WTC11 (cell line): ENCODE data around the gene PREB. TPM values are rescaled to one million over a fixed set of nuclear protein-coding genes. Genes with fewer than 3 reads are reported as not detected.
A peak's percentile ranks its signal among the peaks of the same experiment; 100 is the strongest.

Source experiments
- ATAC-seq: fragments of 200-7000 bp; cut with Tn5 transposase; 2 replicates; pipeline ENCODE4 v1.10.0; 2021; ENCODE audit warnings: mild to moderate bottlenecking, moderate library complexity
- CTCF ChIA-PET: fragments of 300-600 bp; sonication (Branson Sonifier 250); formaldehyde crosslinking; loops from one replicate; lab custom pipeline; 2021; ENCODE audit warnings: antibody characterized with exemption; lab: Charles Lee
- POLR2A ChIA-PET: fragments of 350-600 bp; sonication (Branson Sonifier 250); formaldehyde crosslinking; loops from one replicate; lab custom pipeline; 2021; ENCODE audit warnings: antibody characterized with exemption; lab: Charles Lee
- DNase-seq: peaks from one replicate; pipeline ENCODE4 v3.0.0; 2021; ENCODE audit warnings: low spot score
- H3K27ac Mint-ChIP-seq: 2 replicates; pipeline ENCODE4 v1.8.0; 2021; ENCODE audit warnings: mixed read lengths
- H3K27me3 Mint-ChIP-seq: 2 replicates; pipeline ENCODE4 v1.8.0; 2021; ENCODE audit warnings: low read depth, mild to moderate bottlenecking, moderate library complexity, mixed read lengths
- H3K36me3 Mint-ChIP-seq: 2 replicates; pipeline ENCODE4 v1.8.0; 2021; ENCODE audit warnings: mixed read lengths
- H3K4me1 Mint-ChIP-seq: 2 replicates; pipeline ENCODE4 v1.8.0; 2022; ENCODE audit warnings: mixed read lengths
- H3K4me3 Mint-ChIP-seq: 2 replicates; pipeline ENCODE4 v1.8.0; 2021; ENCODE audit warnings: mild to moderate bottlenecking, moderate library complexity, mixed read lengths
- H3K9me3 Mint-ChIP-seq: 2 replicates; pipeline ENCODE4 v1.8.0; 2021; ENCODE audit warnings: mixed read lengths
- ELF4 ChIP-seq: sonication (generic); formaldehyde crosslinking; IDR thresholded peaks from 2 replicates; pipeline ENCODE4 v1.8.1; 2022; ENCODE audit warnings: low read depth, mild to moderate bottlenecking, moderate library complexity, missing genetic modification reagents
- ESRRA ChIP-seq: sonication (generic); formaldehyde crosslinking; IDR thresholded peaks from 2 replicates; pipeline ENCODE4 v1.8.1; 2022; ENCODE audit warnings: mild to moderate bottlenecking, missing genetic modification reagents, borderline replicate concordance
- FOXJ3 ChIP-seq: sonication (generic); formaldehyde crosslinking; IDR thresholded peaks from 2 replicates; pipeline ENCODE4 v1.9.0; 2021; ENCODE audit warnings: missing genetic modification reagents, mild to moderate bottlenecking, borderline replicate concordance
- FOXP1 ChIP-seq: sonication (generic); formaldehyde crosslinking; IDR thresholded peaks from 2 replicates; pipeline ENCODE4 v1.8.0; 2022; ENCODE audit warnings: missing genetic modification reagents, mild to moderate bottlenecking, moderate library complexity, borderline replicate concordance
- GABPB1 ChIP-seq: sonication (generic); formaldehyde crosslinking; IDR thresholded peaks from 2 replicates; pipeline ENCODE4 v1.8.1; 2023; ENCODE audit warnings: mild to moderate bottlenecking, missing genetic modification reagents
- NFATC4 ChIP-seq: fragments of 250-450 bp; sonication (Bioruptor Pico); IDR thresholded peaks from 2 replicates; pipeline ENCODE4 v1.9.0; 2021; ENCODE audit warnings: mild to moderate bottlenecking
- PRRX2 ChIP-seq: fragments of 250-450 bp; sonication (Bioruptor Pico); IDR thresholded peaks from 2 replicates; pipeline ENCODE4 v1.8.0; 2021; ENCODE audit warnings: mild to moderate bottlenecking
- SMAD4 ChIP-seq: sonication (generic); formaldehyde crosslinking; IDR thresholded peaks from 2 replicates; pipeline ENCODE4 v1.8.0; 2022; ENCODE audit warnings: mild to moderate bottlenecking, missing genetic modification reagents
- TCF7 ChIP-seq: sonication (generic); formaldehyde crosslinking; IDR thresholded peaks from 2 replicates; pipeline ENCODE4 v1.8.0; 2022; ENCODE audit warnings: mild to moderate bottlenecking, low read depth, missing genetic modification reagents, moderate library complexity
- ZBTB21 ChIP-seq: sonication (generic); formaldehyde crosslinking; IDR thresholded peaks from 2 replicates; pipeline ENCODE4 v1.8.1; 2023; ENCODE audit warnings: mild to moderate bottlenecking, missing genetic modification reagents, borderline replicate concordance
- ZNF425 ChIP-seq: fragments of 250-450 bp; sonication (Bioruptor Pico); conservative IDR thresholded peaks from 2 replicates; pipeline ENCODE4 v1.9.0; 2021; ENCODE audit warnings: mild to moderate bottlenecking
- total RNA-seq: library from RNA; stranded (reverse); gene quantifications from 3 replicates; pipeline ENCODE4 v1.2.3, GENCODE V29; 2021
- TF ChIP-seq, protein P1 (sequence below): sonication (generic); formaldehyde crosslinking; IDR thresholded peaks from 2 replicates; pipeline ENCODE4 v1.8.0; 2023; ENCODE audit warnings: mild to moderate bottlenecking, missing genetic modification reagents
- TF ChIP-seq, protein P2 (sequence below): fragments of 250-450 bp; sonication (Bioruptor Pico); IDR thresholded peaks from 2 replicates; pipeline ENCODE4 v1.9.0; 2021; ENCODE audit warnings: moderate library complexity, mild to moderate bottlenecking, inconsistent platforms, borderline replicate concordance
- TF ChIP-seq, protein P3 (sequence below): sonication (generic); formaldehyde crosslinking; IDR thresholded peaks from 2 replicates; pipeline ENCODE4 v1.8.1; 2023; ENCODE audit warnings: mild to moderate bottlenecking, missing genetic modification reagents, borderline replicate concordance
- TF ChIP-seq, protein P4 (sequence below): sonication (generic); formaldehyde crosslinking; conservative IDR thresholded peaks from 2 replicates; pipeline ENCODE4 v1.8.1; 2023; ENCODE audit warnings: mild to moderate bottlenecking, low read depth, missing genetic modification reagents, moderate library complexity
- TF ChIP-seq, protein P5 (sequence below): sonication (generic); formaldehyde crosslinking; IDR thresholded peaks from 2 replicates; pipeline ENCODE4 v1.8.0; 2022; ENCODE audit warnings: mild to moderate bottlenecking, missing genetic modification reagents

Gene PREB
- total RNA-seq, 1 experiment from 2014 or later: 69.2 TPM

DNA sequence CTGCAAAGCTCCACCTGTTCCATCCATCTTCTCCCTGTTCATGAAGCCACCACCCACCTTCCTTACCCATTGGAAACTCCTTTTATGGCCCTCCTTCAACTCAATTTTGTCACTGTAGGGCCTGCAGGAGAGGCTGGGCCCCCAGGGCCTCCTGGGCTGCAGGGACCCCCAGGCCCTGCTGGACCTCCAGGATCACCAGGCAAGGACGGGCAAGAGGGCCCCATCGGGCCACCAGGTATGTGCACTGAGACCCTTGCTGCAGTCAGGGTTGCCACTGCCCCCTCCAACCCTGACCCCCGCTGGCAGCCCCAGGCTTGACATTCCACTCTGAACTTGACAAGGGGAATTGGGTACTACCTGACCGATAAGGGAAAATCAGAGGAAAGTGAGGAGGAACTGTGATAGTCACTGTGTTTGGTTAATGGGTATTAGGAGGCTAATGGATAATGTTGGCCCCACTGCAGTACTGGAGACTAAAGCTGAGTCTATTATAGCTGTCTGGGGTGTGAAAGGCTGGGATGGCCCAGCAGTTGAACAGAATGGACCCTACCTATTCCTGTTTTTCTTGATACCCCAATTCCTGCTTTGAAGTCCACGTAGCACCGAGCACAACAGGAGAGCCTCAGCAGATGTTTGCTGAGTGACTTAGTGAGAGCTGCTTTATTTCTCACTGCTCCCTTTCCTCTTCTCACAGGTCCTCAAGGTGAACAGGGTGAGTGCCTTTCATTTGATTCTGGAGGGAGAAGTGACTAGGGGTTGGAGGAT, 50.0 kb downstream of the PREB start (continued):
- TF ChIP-seq, protein P1, sequence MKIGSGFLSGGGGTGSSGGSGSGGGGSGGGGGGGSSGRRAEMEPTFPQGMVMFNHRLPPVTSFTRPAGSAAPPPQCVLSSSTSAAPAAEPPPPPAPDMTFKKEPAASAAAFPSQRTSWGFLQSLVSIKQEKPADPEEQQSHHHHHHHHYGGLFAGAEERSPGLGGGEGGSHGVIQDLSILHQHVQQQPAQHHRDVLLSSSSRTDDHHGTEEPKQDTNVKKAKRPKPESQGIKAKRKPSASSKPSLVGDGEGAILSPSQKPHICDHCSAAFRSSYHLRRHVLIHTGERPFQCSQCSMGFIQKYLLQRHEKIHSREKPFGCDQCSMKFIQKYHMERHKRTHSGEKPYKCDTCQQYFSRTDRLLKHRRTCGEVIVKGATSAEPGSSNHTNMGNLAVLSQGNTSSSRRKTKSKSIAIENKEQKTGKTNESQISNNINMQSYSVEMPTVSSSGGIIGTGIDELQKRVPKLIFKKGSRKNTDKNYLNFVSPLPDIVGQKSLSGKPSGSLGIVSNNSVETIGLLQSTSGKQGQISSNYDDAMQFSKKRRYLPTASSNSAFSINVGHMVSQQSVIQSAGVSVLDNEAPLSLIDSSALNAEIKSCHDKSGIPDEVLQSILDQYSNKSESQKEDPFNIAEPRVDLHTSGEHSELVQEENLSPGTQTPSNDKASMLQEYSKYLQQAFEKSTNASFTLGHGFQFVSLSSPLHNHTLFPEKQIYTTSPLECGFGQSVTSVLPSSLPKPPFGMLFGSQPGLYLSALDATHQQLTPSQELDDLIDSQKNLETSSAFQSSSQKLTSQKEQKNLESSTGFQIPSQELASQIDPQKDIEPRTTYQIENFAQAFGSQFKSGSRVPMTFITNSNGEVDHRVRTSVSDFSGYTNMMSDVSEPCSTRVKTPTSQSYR (CRISPR knock-in tag): no peak
- no peak for TF ChIP-seq FOXP1 (CRISPR knock-in tag)
- TF ChIP-seq TCF7 (CRISPR knock-in tag): no peak
- no peak for TF ChIP-seq SMAD4
- TF ChIP-seq ESRRA: no peak
- TF ChIP-seq PRRX2 (CRISPR knock-in tag): no peak
- TF ChIP-seq ELF4 (CRISPR knock-in tag): no peak

DNA sequence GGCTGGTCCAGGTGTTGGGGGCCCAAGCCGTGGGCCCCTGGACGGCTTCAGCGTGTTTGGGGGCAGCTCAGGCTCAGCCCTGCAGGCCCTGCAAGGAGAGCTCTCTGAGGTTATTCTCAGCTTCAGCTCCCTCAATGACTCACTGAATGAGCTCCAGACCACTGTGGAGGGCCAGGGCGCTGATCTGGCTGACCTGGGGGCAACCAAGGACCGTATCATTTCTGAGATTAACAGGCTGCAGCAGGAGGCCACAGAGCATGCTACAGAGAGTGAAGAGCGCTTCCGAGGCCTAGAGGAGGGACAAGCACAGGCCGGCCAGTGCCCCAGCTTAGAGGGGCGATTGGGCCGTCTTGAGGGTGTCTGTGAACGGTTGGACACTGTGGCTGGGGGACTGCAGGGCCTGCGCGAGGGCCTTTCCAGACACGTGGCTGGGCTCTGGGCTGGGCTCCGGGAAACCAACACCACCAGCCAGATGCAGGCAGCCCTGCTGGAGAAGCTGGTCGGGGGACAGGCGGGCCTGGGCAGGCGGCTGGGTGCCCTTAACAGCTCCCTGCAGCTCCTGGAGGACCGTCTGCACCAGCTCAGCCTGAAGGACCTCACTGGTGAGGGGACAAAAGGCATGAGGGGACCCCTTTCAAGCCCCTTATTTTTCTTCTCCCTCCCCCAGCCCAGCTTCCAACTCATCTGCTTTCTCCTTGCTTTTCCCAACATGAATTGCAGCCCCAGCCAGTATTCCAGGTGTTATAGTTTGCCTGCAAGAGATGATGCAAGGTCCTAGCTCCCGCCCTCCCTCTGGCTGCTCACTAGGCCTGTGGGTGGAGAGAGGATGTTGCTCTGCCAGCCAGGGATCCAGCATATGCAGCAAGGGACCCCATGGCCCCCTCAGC, 50.8 kb downstream of the PREB start:
- CTCF ChIA-PET: interaction anchor here (1.5 to 6.4 kb wide), 5 partner anchors 10 to 122 kb away, joined by 4 to 50 read pairs (median 6); partner anchors contain the start of genes AGBL5 and OST4
- Mint-ChIP-seq H3K36me3 (no peaks in the 10 kb centered on the region), H3K9me3 (no peaks in the 10 kb centered on the region), H3K27ac (peak overlapping the region; percentile 54; the same call in 1 of the 2 replicates), H3K27me3 (peaks cover 21% of the 10 kb centered on the region), H3K4me3 (no peak overlapping the region), H3K4me1 (peaks cover 28% of the 10 kb centered on the region)
- no peak for DNase-seq
- no peak for ATAC-seq
- POLR2A ChIA-PET: interaction anchor here (0.6 to 2.6 kb wide), 3 partner anchors 12 to 208 kb away, joined by 3 to 11 read pairs (median 3); partner anchors contain the start of genes AGBL5 and OST4
- TF ChIP-seq, protein P2, sequence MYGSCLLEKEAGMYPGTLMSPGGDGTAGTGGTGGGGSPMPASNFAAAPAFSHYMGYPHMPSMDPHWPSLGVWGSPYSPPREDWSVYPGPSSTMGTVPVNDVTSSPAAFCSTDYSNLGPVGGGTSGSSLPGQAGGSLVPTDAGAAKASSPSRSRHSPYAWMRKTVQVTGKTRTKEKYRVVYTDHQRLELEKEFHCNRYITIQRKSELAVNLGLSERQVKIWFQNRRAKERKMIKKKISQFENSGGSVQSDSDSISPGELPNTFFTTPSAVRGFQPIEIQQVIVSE: no peak
- TF ChIP-seq FOXJ3 (CRISPR knock-in tag) (no peak), ZBTB21 (no peak), SMAD4 (no peak), ZNF425 (no peak), FOXP1 (CRISPR knock-in tag) (no peak), NFATC4 (CRISPR knock-in tag) (no peak), GABPB1 (CRISPR knock-in tag) (peak; percentile 92)
- TF ChIP-seq, protein P3, sequence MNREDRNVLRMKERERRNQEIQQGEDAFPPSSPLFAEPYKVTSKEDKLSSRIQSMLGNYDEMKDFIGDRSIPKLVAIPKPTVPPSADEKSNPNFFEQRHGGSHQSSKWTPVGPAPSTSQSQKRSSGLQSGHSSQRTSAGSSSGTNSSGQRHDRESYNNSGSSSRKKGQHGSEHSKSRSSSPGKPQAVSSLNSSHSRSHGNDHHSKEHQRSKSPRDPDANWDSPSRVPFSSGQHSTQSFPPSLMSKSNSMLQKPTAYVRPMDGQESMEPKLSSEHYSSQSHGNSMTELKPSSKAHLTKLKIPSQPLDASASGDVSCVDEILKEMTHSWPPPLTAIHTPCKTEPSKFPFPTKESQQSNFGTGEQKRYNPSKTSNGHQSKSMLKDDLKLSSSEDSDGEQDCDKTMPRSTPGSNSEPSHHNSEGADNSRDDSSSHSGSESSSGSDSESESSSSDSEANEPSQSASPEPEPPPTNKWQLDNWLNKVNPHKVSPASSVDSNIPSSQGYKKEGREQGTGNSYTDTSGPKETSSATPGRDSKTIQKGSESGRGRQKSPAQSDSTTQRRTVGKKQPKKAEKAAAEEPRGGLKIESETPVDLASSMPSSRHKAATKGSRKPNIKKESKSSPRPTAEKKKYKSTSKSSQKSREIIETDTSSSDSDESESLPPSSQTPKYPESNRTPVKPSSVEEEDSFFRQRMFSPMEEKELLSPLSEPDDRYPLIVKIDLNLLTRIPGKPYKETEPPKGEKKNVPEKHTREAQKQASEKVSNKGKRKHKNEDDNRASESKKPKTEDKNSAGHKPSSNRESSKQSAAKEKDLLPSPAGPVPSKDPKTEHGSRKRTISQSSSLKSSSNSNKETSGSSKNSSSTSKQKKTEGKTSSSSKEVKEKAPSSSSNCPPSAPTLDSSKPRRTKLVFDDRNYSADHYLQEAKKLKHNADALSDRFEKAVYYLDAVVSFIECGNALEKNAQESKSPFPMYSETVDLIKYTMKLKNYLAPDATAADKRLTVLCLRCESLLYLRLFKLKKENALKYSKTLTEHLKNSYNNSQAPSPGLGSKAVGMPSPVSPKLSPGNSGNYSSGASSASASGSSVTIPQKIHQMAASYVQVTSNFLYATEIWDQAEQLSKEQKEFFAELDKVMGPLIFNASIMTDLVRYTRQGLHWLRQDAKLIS: no peak
- TF ChIP-seq, protein P4, sequence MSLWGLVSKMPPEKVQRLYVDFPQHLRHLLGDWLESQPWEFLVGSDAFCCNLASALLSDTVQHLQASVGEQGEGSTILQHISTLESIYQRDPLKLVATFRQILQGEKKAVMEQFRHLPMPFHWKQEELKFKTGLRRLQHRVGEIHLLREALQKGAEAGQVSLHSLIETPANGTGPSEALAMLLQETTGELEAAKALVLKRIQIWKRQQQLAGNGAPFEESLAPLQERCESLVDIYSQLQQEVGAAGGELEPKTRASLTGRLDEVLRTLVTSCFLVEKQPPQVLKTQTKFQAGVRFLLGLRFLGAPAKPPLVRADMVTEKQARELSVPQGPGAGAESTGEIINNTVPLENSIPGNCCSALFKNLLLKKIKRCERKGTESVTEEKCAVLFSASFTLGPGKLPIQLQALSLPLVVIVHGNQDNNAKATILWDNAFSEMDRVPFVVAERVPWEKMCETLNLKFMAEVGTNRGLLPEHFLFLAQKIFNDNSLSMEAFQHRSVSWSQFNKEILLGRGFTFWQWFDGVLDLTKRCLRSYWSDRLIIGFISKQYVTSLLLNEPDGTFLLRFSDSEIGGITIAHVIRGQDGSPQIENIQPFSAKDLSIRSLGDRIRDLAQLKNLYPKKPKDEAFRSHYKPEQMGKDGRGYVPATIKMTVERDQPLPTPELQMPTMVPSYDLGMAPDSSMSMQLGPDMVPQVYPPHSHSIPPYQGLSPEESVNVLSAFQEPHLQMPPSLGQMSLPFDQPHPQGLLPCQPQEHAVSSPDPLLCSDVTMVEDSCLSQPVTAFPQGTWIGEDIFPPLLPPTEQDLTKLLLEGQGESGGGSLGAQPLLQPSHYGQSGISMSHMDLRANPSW (CRISPR knock-in tag): no peak
- TF ChIP-seq, protein P5, sequence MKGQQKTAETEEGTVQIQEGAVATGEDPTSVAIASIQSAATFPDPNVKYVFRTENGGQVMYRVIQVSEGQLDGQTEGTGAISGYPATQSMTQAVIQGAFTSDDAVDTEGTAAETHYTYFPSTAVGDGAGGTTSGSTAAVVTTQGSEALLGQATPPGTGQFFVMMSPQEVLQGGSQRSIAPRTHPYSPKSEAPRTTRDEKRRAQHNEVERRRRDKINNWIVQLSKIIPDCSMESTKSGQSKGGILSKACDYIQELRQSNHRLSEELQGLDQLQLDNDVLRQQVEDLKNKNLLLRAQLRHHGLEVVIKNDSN: no peak
